SK-N-SH (cell line): ENCODE data around the gene MYH15.

ENCODE experiments used
- TF ChIP-seq, protein P1 (sequence below): IDR thresholded peaks from 2 replicates; pipeline ENCODE4 v1.4.0; 2012; ENCODE audit warnings: low read depth, borderline replicate concordance
- TF ChIP-seq, protein P2 (sequence below): fragments of 200-600 bp; sonication (generic); IDR thresholded peaks from 2 replicates; pipeline ENCODE4 v1.6.1; 2017; ENCODE audit warnings: antibody characterized with exemption, mild to moderate bottlenecking, moderate library complexity

DNA sequence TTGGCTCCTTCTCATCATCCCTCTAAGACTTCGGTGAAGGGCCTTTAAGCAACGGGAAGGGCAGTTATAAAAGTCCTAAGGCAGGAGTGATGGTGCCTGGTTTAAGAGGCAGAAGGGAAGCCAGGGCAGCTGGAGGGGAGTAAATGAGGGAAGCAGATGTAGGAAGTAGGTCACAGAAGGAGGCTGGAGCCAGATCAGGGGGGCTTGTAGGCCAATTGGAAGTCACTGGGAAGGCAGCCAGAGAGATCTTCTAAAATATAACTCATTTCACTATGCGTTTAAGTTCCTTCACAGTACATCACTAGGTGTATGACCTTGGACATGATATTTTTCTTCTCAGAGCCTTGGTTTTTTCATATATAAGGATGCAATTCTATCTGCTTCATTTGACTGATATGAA, 94.7 kb downstream of the MYH15 start:
- TF ChIP-seq, protein P1, sequence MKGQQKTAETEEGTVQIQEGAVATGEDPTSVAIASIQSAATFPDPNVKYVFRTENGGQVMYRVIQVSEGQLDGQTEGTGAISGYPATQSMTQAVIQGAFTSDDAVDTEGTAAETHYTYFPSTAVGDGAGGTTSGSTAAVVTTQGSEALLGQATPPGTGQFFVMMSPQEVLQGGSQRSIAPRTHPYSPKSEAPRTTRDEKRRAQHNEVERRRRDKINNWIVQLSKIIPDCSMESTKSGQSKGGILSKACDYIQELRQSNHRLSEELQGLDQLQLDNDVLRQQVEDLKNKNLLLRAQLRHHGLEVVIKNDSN, result no peak
- TF ChIP-seq, protein P2, sequence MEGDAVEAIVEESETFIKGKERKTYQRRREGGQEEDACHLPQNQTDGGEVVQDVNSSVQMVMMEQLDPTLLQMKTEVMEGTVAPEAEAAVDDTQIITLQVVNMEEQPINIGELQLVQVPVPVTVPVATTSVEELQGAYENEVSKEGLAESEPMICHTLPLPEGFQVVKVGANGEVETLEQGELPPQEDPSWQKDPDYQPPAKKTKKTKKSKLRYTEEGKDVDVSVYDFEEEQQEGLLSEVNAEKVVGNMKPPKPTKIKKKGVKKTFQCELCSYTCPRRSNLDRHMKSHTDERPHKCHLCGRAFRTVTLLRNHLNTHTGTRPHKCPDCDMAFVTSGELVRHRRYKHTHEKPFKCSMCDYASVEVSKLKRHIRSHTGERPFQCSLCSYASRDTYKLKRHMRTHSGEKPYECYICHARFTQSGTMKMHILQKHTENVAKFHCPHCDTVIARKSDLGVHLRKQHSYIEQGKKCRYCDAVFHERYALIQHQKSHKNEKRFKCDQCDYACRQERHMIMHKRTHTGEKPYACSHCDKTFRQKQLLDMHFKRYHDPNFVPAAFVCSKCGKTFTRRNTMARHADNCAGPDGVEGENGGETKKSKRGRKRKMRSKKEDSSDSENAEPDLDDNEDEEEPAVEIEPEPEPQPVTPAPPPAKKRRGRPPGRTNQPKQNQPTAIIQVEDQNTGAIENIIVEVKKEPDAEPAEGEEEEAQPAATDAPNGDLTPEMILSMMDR, result no peak
